H1 (cell line): ENCODE results near the gene FARS2. TPM values are rescaled to one million over a fixed set of nuclear protein-coding genes. Genes with fewer than 3 reads are reported as not detected.

Experiments used
- EGR1 ChIP-seq: IDR thresholded peaks from 2 replicates; pipeline ENCODE4 v1.6.1; 2011; ENCODE audit warnings: low read depth, low read length, borderline replicate concordance
- SP4 ChIP-seq: IDR thresholded peaks from 2 replicates; pipeline ENCODE4 v1.6.1; 2012; ENCODE audit warnings: low read length, inconsistent platforms
- polyA plus RNA-seq, 7 experiments: library from polyadenylated mRNA; depleted of rRNA in 3 of 7; stranded (reverse) in 5 of 7; unstranded in 2 of 7; fragments of >200 nt in 5 of 7; fragments of 200-250 nt in 2 of 7; gene quantifications; 1 replicate in 5 of 7; 2 replicates in 1 of 7; 4 replicates in 1 of 7; pipeline versions ENCODE4 v1.2.1 to v1.2.3, GENCODE V29; 2011 to 2013; ENCODE audit warnings: missing spikeins in 2 of 7, mixed read lengths in 2 of 7
- total RNA-seq: library from RNA; stranded (reverse); fragmentation: NEBNext Ultra II Directional; extraction: Animal tissue kit (Norgen Biotek cat#: 25700); gene quantifications from 2 replicates; pipeline ENCODE4 v1.2.1, GENCODE V29; 2021

FARS2 gene
- total and polyA plus RNA-seq, 2 of the 8 experiments (the other 6 are each of a cell fraction or from before 2014, with no cell fraction given) = 11.7 to 14.4 TPM

- TF ChIP-seq EGR1 (no peak), SP4 (no peak)
Measured at GRCh38 chr6:5339786-5340185, 78.5 kb downstream of the FARS2 start (continued).
